Measurements from ENCODE around the gene SAMD1. TPM values are rescaled to one million over a fixed set of nuclear protein-coding genes. Genes with fewer than 3 reads are reported as not detected.
A peak's percentile ranks its signal among the peaks of the same experiment; 100 is the strongest.
"Not testable (repeated sequence)": the region's sequence is repeated elsewhere in the genome, so short reads cannot be mapped to it uniquely, and the experiment has no call there.

Gene SAMD1
- total RNA-seq, 1 donor, result 23.3 TPM

- no peak for TF ChIP-seq CTCF (IDR thresholded peaks at IDR 0.05; ENCODE audit: insufficient read depth, low read depth, low read length)
- no peak for DNase-seq (ENCODE audit: low read depth)
- H3K4me3 ChIP-seq (ENCODE audit: low read depth, low read length), result no peak overlapping the region
These were observed 40.0 kb downstream of the SAMD1 start for GRCh38 chr19:14050512-14050911.

- TF ChIP-seq CTCF (IDR thresholded peaks at IDR 0.05; ENCODE audit: insufficient read depth, low read depth, low read length), result peak; percentile 83
- H3K4me3 ChIP-seq (ENCODE audit: low read depth, low read length), result no peak overlapping the region
- no peak for DNase-seq (ENCODE audit: low read depth)
These were observed 42.0 kb downstream of the SAMD1 start for GRCh38 chr19:14048443-14049153.

GRCh38 chr19:14047866-14048265, 42.7 kb downstream of the SAMD1 start:
- H3K4me3 ChIP-seq (ENCODE audit: low read depth, low read length); DNase-seq (ENCODE audit: low read depth): not testable (repeated sequence)

- not testable (repeated sequence) for H3K4me3 ChIP-seq (ENCODE audit: low read depth, low read length)
- TF ChIP-seq CTCF (IDR thresholded peaks at IDR 0.05; ENCODE audit: insufficient read depth, low read depth, low read length), result peak; percentile 59
- DNase-seq (ENCODE audit: low read depth), result peak; percentile 77
These were observed 47.6 kb downstream of the SAMD1 start for GRCh38 chr19:14042659-14043608.

- no peak overlapping the region for H3K4me3 ChIP-seq (ENCODE audit: low read depth, low read length)
- no peak for DNase-seq (ENCODE audit: low read depth)
- no peak for TF ChIP-seq CTCF (IDR thresholded peaks at IDR 0.05; ENCODE audit: insufficient read depth, low read depth, low read length)
These were observed 51.4 kb downstream of the SAMD1 start for GRCh38 chr19:14039181-14039580.

Other genes with a start within 250 kb of the SAMD1 start
- 0.64 TPM in 1 of 2 replicates, not detected in the other for gene NANOS3, start 213.6 kb downstream of the SAMD1 start, total RNA-seq
- gene BRME1, start 184.6 kb downstream of the SAMD1 start, total RNA-seq, result 0.32 and 0.43 TPM in 2 replicates
- 18.6 and 22.9 TPM in 2 replicates for gene CC2D1A, start 184.6 kb downstream of the SAMD1 start, total RNA-seq
- gene PODNL1, start 152.3 kb downstream of the SAMD1 start, total RNA-seq, result 2.6 TPM in 2 replicates
- 13.4 and 13.9 TPM in 2 replicates for gene DCAF15, start 138.2 kb downstream of the SAMD1 start, total RNA-seq
- 2.3 and 2.6 TPM in 2 replicates for gene RFX1, start 84.4 kb downstream of the SAMD1 start, total RNA-seq
- not detected in 2 replicates for gene RLN3, start 62.6 kb downstream of the SAMD1 start, total RNA-seq
- gene IL27RA, start 59.0 kb downstream of the SAMD1 start, total RNA-seq, result 2.9 and 3.9 TPM in 2 replicates
- under 0.01 TPM in 1 of 2 replicates, not detected in the other for gene PALM3, start 28.7 kb downstream of the SAMD1 start, total RNA-seq
- under 0.01 and 0.32 TPM in 2 replicates for gene MISP3, start 18.0 kb downstream of the SAMD1 start, total RNA-seq
- gene C19orf67, start 5.0 kb downstream of the SAMD1 start, total RNA-seq, result not detected in 2 replicates
- 50.1 and 50.3 TPM in 2 replicates for gene PRKACA, start 27.0 kb upstream of the SAMD1 start, total RNA-seq
- gene ASF1B, start 45.8 kb upstream of the SAMD1 start, total RNA-seq, result 8.1 and 8.2 TPM in 2 replicates
- 1.7 and 1.9 TPM in 2 replicates for gene ADGRL1, start 115.4 kb upstream of the SAMD1 start, total RNA-seq

Data from fibroblast of villous mesenchyme (primary cell).